Brain microvascular endothelial cell (primary cell): ENCODE data around the gene DPP3.

Experiments
- DNase-seq: peaks from one replicate; pipeline ENCODE4 v3.0.0-alpha.2; 2020
- H3K27ac ChIP-seq: fragments of 250-450 bp; sonication (Bioruptor Pico); 2 replicates; pipeline ENCODE4 v1.5.1; 2020; ENCODE audit warnings: mild to moderate bottlenecking, moderate library complexity
- H3K27me3 ChIP-seq: fragments of 250-450 bp; sonication (Bioruptor Pico); replicated peaks from 2 replicates; pipeline ENCODE4 v1.5.1; 2020; ENCODE audit warnings: mild to moderate bottlenecking
- H3K36me3 ChIP-seq: fragments of 250-450 bp; sonication (Bioruptor Pico); replicated peaks from 2 replicates; pipeline ENCODE4 v1.5.1; 2020; ENCODE audit warnings: mild to moderate bottlenecking
- H3K4me3 ChIP-seq: 2 replicates; pipeline ENCODE4 v1.5.1; 2011; ENCODE audit warnings: low read depth, mild to moderate bottlenecking, control low read depth, low read length, moderate library complexity
- in situ Hi-C: cut with HindIII; loops from 2 replicates; pipeline ENCODE4 v1.10.0; 2017; ENCODE audit warnings: low sequenced_read_pairs, low pct_ligation_motif_present
- TF ChIP-seq, protein P1 (sequence below): IDR thresholded peaks from 2 replicates; pipeline ENCODE4 v1.5.1; 2011; ENCODE audit warnings: low read depth, mild to moderate bottlenecking, moderate library complexity, low read length, control low read depth, inconsistent platforms; ENCODE audit errors: missing control alignments

Gene DPP3

GRCh38 chr11:66550887-66551286 is 70.7 kb downstream of the DPP3 start:
- H3K27me3 ChIP-seq = no peaks in the 10 kb centered on the region
- no peak overlapping the region for H3K27ac ChIP-seq
- TF ChIP-seq, protein P1, sequence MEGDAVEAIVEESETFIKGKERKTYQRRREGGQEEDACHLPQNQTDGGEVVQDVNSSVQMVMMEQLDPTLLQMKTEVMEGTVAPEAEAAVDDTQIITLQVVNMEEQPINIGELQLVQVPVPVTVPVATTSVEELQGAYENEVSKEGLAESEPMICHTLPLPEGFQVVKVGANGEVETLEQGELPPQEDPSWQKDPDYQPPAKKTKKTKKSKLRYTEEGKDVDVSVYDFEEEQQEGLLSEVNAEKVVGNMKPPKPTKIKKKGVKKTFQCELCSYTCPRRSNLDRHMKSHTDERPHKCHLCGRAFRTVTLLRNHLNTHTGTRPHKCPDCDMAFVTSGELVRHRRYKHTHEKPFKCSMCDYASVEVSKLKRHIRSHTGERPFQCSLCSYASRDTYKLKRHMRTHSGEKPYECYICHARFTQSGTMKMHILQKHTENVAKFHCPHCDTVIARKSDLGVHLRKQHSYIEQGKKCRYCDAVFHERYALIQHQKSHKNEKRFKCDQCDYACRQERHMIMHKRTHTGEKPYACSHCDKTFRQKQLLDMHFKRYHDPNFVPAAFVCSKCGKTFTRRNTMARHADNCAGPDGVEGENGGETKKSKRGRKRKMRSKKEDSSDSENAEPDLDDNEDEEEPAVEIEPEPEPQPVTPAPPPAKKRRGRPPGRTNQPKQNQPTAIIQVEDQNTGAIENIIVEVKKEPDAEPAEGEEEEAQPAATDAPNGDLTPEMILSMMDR = no peak
- H3K36me3 ChIP-seq = no peaks in the 10 kb centered on the region
- DNase-seq = no peak
- in situ Hi-C loops = no loop called here
- no peak overlapping the region for H3K4me3 ChIP-seq

GRCh38 chr11:66554602-66555001 is 74.4 kb downstream of the DPP3 start:
- in situ Hi-C loops = no loop called here
- TF ChIP-seq, protein P1 = no peak
- Histone ChIP-seq H3K36me3 (no peaks in the 10 kb centered on the region), H3K4me3 (no peak overlapping the region), H3K27ac (no peak overlapping the region), H3K27me3 (no peaks in the 10 kb centered on the region)
- DNase-seq = no peak

DNA sequence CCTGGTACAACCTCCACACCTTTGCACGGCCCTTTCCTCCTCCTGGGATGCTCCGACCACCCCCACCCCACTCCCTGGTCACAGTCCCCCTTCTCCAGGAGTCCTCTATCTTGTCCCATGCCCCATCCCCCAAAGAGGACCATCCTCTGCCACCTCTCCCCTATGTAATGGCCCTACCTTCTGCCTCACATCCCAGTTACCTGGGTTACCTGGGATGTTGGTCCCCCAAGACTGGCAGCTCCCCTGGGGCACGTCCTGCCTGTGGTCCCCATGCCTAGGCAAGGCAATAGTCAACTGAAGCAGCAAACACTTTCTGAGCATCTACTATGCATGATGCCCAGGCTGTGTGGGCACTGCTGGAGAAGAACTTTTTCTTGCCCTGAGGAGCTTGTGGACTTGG is 75.2 kb downstream of the DPP3 start:
- Histone ChIP-seq H3K27me3 (no peaks in the 10 kb centered on the region), H3K36me3 (no peaks in the 10 kb centered on the region), H3K27ac (no peak overlapping the region), H3K4me3 (no peak overlapping the region)
- no peak for DNase-seq
- in situ Hi-C loops = no loop called here
- TF ChIP-seq, protein P1 = no peak

DNA sequence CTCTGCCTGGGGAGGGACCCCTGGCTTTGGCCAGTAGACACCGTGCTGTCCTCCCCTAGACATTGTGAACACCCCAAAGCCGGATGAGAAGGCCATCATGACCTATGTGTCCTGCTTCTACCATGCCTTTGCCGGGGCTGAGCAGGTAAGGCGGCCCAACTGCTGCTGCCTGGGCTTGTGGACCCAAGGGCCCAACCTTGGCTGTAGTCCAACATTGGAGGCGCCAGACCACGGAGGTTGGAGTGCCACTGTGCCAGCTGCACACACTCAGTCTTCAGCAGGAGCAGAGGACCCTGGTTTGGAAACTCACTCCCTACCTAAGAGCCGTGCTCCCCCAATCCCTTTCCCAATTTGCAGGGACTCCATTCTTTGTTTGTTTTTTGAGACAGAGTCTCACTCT is 75.9 kb downstream of the DPP3 start:
- in situ Hi-C loops = no loop called here

DNA sequence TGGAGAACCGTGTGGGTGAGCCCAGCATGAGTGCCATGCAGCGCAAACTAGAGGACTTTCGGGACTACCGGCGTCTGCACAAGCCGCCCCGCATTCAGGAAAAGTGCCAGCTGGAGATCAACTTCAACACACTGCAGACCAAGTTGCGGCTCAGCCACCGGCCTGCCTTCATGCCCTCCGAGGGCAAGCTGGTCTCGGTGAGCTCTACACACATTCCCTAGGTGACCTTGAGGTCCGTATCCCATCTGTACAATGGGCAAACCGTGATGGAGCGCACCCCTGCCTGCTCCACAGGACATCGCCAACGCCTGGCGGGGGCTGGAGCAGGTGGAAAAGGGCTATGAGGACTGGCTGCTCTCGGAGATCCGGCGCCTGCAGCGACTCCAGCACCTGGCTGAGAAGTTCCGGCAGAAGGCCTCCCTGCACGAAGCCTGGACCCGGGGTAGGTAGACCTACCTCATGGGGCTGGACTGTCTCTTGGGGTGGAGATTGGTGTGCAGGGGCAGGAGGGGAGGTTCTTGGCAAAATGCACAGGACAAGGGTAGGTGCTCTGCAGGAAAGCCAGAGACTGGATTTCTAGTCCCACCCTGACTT is 77.6 kb downstream of the DPP3 start:
- Histone ChIP-seq H3K4me3 (no peak overlapping the region), H3K36me3 (no peaks in the 10 kb centered on the region), H3K27ac (no peak overlapping the region), H3K27me3 (no peaks in the 10 kb centered on the region)
- TF ChIP-seq, protein P1 = no peak
- DNase-seq = no peak
- in situ Hi-C loops = no loop called here

More for the DNA sequence above, 75.9 kb downstream of the DPP3 start:
- TF ChIP-seq, protein P1 = no peak
- no peak for DNase-seq
- Histone ChIP-seq H3K27ac (no peak overlapping the region), H3K36me3 (no peaks in the 10 kb centered on the region), H3K27me3 (no peaks in the 10 kb centered on the region), H3K4me3 (no peak overlapping the region)
